ENCODE measurements around the gene ABHD16A.

ABHD16A gene

DNA sequence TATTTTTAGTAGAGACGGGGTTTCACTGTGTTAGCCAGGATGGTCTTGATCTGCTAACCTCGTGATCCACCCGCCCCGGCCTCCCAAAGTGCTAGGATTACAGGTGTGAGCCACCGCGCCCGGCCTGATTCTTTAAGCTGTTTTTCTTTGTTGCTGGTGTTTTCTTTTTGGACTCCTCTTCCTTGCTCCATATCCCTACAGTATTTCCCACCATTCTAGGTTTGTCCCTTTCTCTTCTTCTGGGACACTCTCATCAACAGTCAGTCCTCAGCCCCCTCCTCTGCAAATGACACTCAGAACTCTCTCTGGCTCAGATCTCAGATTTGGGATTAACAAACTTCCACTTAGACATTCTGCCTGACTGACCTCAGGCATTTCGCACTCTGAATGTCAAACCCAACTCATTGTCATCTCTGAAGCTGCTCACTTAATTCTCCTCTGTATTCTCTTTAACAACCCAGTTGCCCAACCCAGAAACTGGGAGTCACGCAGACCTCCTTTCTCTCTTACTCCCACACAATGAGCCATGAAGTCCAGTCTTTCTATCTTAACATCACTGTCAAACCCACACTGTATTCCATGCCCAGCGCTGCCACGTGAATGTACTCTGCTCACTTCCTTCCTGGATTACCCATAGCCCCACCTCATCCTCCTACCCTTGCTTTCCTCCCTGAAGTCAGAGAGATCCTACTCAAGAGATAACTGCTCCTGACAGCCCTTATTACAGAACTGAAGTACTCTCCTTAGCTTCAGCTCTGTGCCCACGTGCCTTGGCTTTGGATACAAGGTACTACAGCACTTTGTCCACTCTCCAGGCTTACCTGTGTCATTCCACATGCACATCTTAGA is 22.6 kb upstream of the ABHD16A start:
- TF ChIP-seq CTCF (IDR thresholded peaks at IDR 0.05; ENCODE audit: low read depth, low read length): no peak
- H3K4me3 ChIP-seq (replicated peaks in 1 of 2; ENCODE audit: low read depth in 2 of 2, low read length in 2 of 2): no peak overlapping the region
- peak; percentile 63 to 74 for DNase-seq (ENCODE audit: low read depth in 2 of 2)

GRCh38 chr6:31723980-31724691 is 21.0 kb upstream of the ABHD16A start:
- H3K4me3 ChIP-seq (replicated peaks in 1 of 2; ENCODE audit: low read depth in 2 of 2, low read length in 2 of 2): no peak overlapping the region
- DNase-seq (ENCODE audit: low read depth in 2 of 2): peak in 1 of 2 donors; percentile 29
- no peak for TF ChIP-seq CTCF (IDR thresholded peaks at IDR 0.05; ENCODE audit: low read depth, low read length)

- no peak for TF ChIP-seq CTCF (IDR thresholded peaks at IDR 0.05; ENCODE audit: low read depth, low read length)
- no peak within 1 kb of the TSS for H3K4me3 ChIP-seq (replicated peaks in 1 of 2; ENCODE audit: low read depth in 2 of 2, low read length in 2 of 2)
- no peak for DNase-seq (ENCODE audit: low read depth in 2 of 2)
Observed at GRCh38 chr6:31723245-31723979, 20.3 kb upstream of the ABHD16A start, which contains the start of gene MPIG6B. Gene MPIG6B, plus strand, starts transcription at chr6:31723373. Its CDS starts 11 bp downstream, at chr6:31723384.

DNA sequence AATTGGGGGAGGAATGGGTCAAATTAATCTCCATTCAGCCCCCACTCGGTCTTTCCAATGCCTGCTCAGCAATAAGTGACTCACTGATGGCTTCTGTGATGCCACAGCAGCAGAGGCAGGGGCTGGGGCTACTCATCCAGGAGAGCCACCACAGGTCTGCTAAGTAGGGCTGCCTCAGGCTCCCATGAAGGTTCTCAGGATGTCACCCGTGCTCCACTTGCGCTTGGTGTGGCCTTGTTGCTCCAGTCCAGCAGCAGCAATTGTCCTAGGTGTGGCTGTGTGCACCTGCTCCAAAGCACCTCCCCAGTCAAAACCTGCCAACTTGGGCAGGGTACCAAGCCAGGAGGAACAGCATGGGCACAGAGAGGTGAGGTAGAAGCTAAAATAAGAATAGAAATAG is 19.0 kb upstream of the ABHD16A start:
- TF ChIP-seq CTCF (IDR thresholded peaks at IDR 0.05; ENCODE audit: low read depth, low read length): no peak
- no peak for DNase-seq (ENCODE audit: low read depth in 2 of 2)
- H3K4me3 ChIP-seq (replicated peaks in 1 of 2; ENCODE audit: low read depth in 2 of 2, low read length in 2 of 2): no peak overlapping the region

DNA sequence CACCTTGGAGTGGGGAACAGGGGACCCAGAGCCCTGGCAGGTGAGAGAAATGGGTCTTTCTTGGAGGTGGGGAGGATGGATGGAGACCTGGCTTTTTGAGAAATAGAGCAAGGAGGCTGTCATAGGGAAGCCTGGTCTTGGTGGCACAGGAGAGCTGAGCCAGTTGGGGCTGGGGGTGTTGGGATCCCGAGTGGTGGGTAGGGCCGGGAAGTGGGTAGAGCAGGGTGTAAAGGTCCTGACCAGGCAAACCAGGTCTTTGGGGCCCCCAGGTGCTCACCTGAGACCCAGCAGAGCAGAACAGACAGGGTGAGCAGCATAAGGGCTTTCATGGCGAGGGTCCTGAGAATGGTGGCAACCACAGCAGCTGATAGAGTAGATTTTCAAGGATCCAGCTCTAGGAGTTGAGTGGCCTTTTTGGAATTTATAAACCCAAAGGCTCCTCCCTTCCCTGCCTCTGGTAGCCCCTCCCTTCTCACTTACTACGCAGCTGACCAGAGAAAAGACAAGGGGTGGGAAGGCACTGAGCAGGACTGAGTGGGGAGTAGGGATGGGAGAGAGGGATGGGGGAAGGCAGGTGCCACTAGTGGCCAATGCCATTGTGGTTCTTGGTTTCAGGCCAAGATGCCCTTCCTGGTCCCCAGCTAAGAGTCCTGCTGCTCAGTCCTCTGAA is 18.4 kb upstream of the ABHD16A start, which contains the start of gene LY6G6C:
Gene LY6G6C (minus strand): TSS at position 396 of the 670 bp plus-strand sequence. CDS start 67 bp downstream, at position 329.
- no peak for TF ChIP-seq CTCF (IDR thresholded peaks at IDR 0.05; ENCODE audit: low read depth, low read length)
- H3K4me3 ChIP-seq (replicated peaks in 1 of 2; ENCODE audit: low read depth in 2 of 2, low read length in 2 of 2): no peak within 1 kb of the TSS
- no peak for DNase-seq (ENCODE audit: low read depth in 2 of 2)

GRCh38 chr6:31720196-31720770 is 17.2 kb upstream of the ABHD16A start:
- no peak overlapping the region for H3K4me3 ChIP-seq (replicated peaks in 1 of 2; ENCODE audit: low read depth in 2 of 2, low read length in 2 of 2)
- DNase-seq (ENCODE audit: low read depth in 2 of 2): no peak
- no peak for TF ChIP-seq CTCF (IDR thresholded peaks at IDR 0.05; ENCODE audit: low read depth, low read length)

All from cardiac fibroblast (primary cell).